ENCODE measurements around the gene STARD7. TPM values are rescaled to one million over a fixed set of nuclear protein-coding genes. Genes with fewer than 3 reads are reported as not detected.

STARD7 gene
- total and polyA plus RNA-seq, 10 of the 15 experiments (the other 5 are each of a cell fraction or from before 2014, with no cell fraction given) = 85.4 to 237 (median 153) TPM

- no peak for TF ChIP-seq IRF5 (IDR thresholded peaks at IDR 0.05; ENCODE audit: borderline replicate concordance)
- TF ChIP-seq, protein P1, sequence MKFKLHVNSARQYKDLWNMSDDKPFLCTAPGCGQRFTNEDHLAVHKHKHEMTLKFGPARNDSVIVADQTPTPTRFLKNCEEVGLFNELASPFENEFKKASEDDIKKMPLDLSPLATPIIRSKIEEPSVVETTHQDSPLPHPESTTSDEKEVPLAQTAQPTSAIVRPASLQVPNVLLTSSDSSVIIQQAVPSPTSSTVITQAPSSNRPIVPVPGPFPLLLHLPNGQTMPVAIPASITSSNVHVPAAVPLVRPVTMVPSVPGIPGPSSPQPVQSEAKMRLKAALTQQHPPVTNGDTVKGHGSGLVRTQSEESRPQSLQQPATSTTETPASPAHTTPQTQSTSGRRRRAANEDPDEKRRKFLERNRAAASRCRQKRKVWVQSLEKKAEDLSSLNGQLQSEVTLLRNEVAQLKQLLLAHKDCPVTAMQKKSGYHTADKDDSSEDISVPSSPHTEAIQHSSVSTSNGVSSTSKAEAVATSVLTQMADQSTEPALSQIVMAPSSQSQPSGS (IDR thresholded peaks at IDR 0.05; ENCODE audit: low read length) = no peak
- peak; percentile 24 for TF ChIP-seq HDAC6 (IDR thresholded peaks at IDR 0.05; ENCODE audit: unreplicated experiment)
- 0 out of 2 replicates have a peak, but pooled peaks have one; percentile 9 for TF ChIP-seq PAX5 (IDR thresholded peaks at IDR 0.05; ENCODE audit: borderline replicate concordance, low read depth, low read length)
- no peak for TF ChIP-seq SREBF1 (IDR thresholded peaks at IDR 0.05; ENCODE audit: low read length)
- 0 out of 2 replicates have a peak, but pooled peaks have one; percentile 73 for TF ChIP-seq ZBED1 (IDR thresholded peaks at IDR 0.05; ENCODE audit: borderline replicate concordance)
- TF ChIP-seq STAT3 (IDR thresholded peaks at IDR 0.05; ENCODE audit: low read depth, low read length) = no peak
- TF ChIP-seq GATAD2B (conservative IDR thresholded peaks at IDR 0.05; ENCODE audit: low read depth) = no peak
These were observed 64.7 kb downstream of the STARD7 start (continued) for GRCh38 chr2:96143848-96144480.

- intact Hi-C loops (cut with micrococcal nuclease; ENCODE audit: unreplicated experiment) (no loop called here), in situ Hi-C loops (cut with MboI) (loop anchor here (5.0 kb wide), 2 partner anchors 34 to 119 kb away; no protein-coding TSS in a partner anchor)
- H3K4me3 ChIP-seq = peak overlapping the region; percentile 92
- ChIA-PET CTCF (interaction anchor here (1.0 to 14.4 kb wide), 8 partner anchors 8 to 62 kb away, joined by 3 to 535 read pairs (median 8); no protein-coding TSS in a partner anchor), SMC1A (ENCODE audit: uncharacterized antibody, unreplicated experiment) (interaction anchor here (0.7 to 14.4 kb wide), 6 partner anchors 9 to 30 kb away, joined by 3 to 338 read pairs (median 3); no protein-coding TSS in a partner anchor), RAD21 (ENCODE audit: unreplicated experiment) (interaction anchor here (0.7 to 18.1 kb wide), 6 partner anchors 14 to 118 kb away, joined by 3 to 463 read pairs (median 21); partner anchors contain the start of gene STARD7), POLR2A (interaction anchor here (0.6 to 9.5 kb wide), 6 partner anchors 9 to 65 kb away, joined by 3 to 161 read pairs (median 13); partner anchors contain the start of gene STARD7)
- no peak for FAIRE-seq
- H3K27me3 ChIP-seq (replicated peaks in 1 of 2; ENCODE audit: control insufficient read depth in 2 of 2, insufficient read depth in 2 of 2, low read length in 1 of 2) = no peaks in the 10 kb centered on the region
- peak overlapping the region; percentile 95 for H3K4me2 ChIP-seq (ENCODE audit: control insufficient read depth, insufficient read depth)
- peaks cover 7% of the 10 kb centered on the region in 2 experiments; a peak in 2 of 4 replicates for H3K36me3 ChIP-seq (ENCODE audit: control insufficient read depth in 2 of 2, insufficient read depth in 2 of 2, low read length in 1 of 2)
- no peak for DNase-seq (ENCODE audit: low read depth, low spot score)
- peaks cover 41% of the 10 kb centered on the region for H3K4me1 ChIP-seq (ENCODE audit: control insufficient read depth, insufficient read depth, low read length)
- 8% methylated on average over 10 of the region's 10 CpGs for WGBS (ENCODE audit: insufficient coverage, insufficient replicate concordance, low lambda C conversion rate, missing lambda C conversion rate)
- BruUV-seq (replicated peaks) = no TSS peak
- H2AFZ ChIP-seq (ENCODE audit: control insufficient read depth, low read depth, low read length) = no peak overlapping the region
- H3K27ac ChIP-seq (ENCODE audit: control insufficient read depth, insufficient read depth) = peak overlapping the region; percentile 89
- H3K79me2 ChIP-seq (ENCODE audit: control insufficient read depth, insufficient read depth, low read length) = peaks cover 29% of the 10 kb centered on the region
- no peak for ATAC-seq
- peak overlapping the region; percentile 84 for H3K9ac ChIP-seq (ENCODE audit: control insufficient read depth, insufficient read depth, low read length)
- H3K9me3 ChIP-seq (replicated peaks; ENCODE audit: control insufficient read depth, insufficient read depth, low read length) = no peaks in the 10 kb centered on the region
- no peaks in the 10 kb centered on the region for H4K20me1 ChIP-seq (ENCODE audit: control insufficient read depth, insufficient read depth)
- TF ChIP-seq NR2C2 (IDR thresholded peaks at IDR 0.05; ENCODE audit: borderline replicate concordance, control insufficient read depth, insufficient read length, low read depth) (no peak), MLLT1 (IDR thresholded peaks at IDR 0.05) (peak; percentile 39), SPI1 (IDR thresholded peaks at IDR 0.05; ENCODE audit: borderline replicate concordance, insufficient read depth, low read depth, low read length) (no peak), ZNF274 (IDR thresholded peaks at IDR 0.05; ENCODE audit: insufficient read depth, insufficient read length) (no peak), HDGF (IDR thresholded peaks at IDR 0.05) (no peak), RBBP5 (conservative IDR thresholded peaks at IDR 0.05) (no peak), POLR2A (IDR thresholded peaks at IDR 0.05; ENCODE audit: low read depth, low read length) (no peak), HCFC1 (IDR thresholded peaks at IDR 0.05; ENCODE audit: low read length) (no peak), WRNIP1 (IDR thresholded peaks at IDR 0.05; ENCODE audit: borderline replicate concordance, low read depth, low read length) (0 out of 2 replicates have a peak, but pooled peaks have one; percentile 30)
- TF ChIP-seq, protein P1 (IDR thresholded peaks at IDR 0.05; ENCODE audit: low read length) = no peak
These were observed 65.3 kb downstream of the STARD7 start for GRCh38 chr2:96143231-96143847.

Measured in GM12878 (cell line).